Tongue (tissue), 2 donors: ENCODE data around the gene ZNF285. TPM values are rescaled to one million over a fixed set of nuclear protein-coding genes. Genes with fewer than 3 reads are reported as not detected.
"Not testable (repeated sequence)": the region's sequence is repeated elsewhere in the genome, so short reads cannot be mapped to it uniquely, and the experiment has no call there.

Experiments used
- DNase-seq: peaks from one replicate; pipeline ENCODE4 v3.0.0-alpha.2; 2015
- total RNA-seq: library from RNA; depleted of rRNA; stranded (reverse); fragments of >200 nt; gene quantifications from one replicate; pipeline ENCODE4 v1.2.3, GENCODE V29; 2014

The ZNF285 gene
- total RNA-seq = 6.6 TPM

GRCh38 chr19:44401139-44402115, at the start of gene ZNF285:
ZNF285 (minus strand) TSS chr19:44401608; CDS start chr19:44397213, 4,395 bp downstream.
- peak; percentile 99 for DNase-seq

GRCh38 chr19:44447916-44448674, 46.7 kb upstream of the ZNF285 start, which contains the start of gene ZNF229:
ZNF229 (minus strand) TSS chr19:44448472; CDS start chr19:44442847, 5,625 bp downstream.
- DNase-seq = peak; percentile 96

GRCh38 chr19:44438441-44438840, 37.0 kb upstream of the ZNF285 start:
- no peak for DNase-seq

GRCh38 chr19:44435441-44435840, 34.0 kb upstream of the ZNF285 start:
- no peak for DNase-seq

GRCh38 chr19:44430956-44431355, 29.5 kb upstream of the ZNF285 start:
- no peak for DNase-seq

GRCh38 chr19:44415553-44415952, 14.1 kb upstream of the ZNF285 start:
- DNase-seq = not testable (repeated sequence)

DNA sequence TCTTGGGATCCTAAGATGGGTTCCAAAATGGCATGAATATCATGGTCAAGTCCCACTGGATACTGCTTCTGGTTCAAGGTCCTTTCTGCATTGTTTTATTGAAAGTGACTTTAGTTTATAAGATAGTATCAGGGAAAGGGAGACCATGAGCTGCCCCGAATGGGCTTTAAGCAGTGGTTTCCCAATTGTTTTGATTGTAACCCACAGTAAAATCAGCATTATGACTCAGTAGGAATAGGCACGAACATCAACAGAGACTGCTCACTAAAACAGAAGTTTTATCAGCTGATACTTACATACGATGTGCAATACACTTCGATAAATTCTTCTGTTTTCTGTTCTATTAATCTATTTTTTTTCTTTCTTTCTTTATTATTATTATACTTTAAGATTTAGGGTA, 12.1 kb downstream of the ZNF285 start:
- not testable (repeated sequence) for DNase-seq

- DNase-seq = no peak
Measured at GRCh38 chr19:44374789-44375188, 26.6 kb downstream of the ZNF285 start.

- DNase-seq = no peak
Measured at GRCh38 chr19:44371815-44372480, 29.5 kb downstream of the ZNF285 start.

GRCh38 chr19:44367024-44367423, 34.4 kb downstream of the ZNF285 start:
- DNase-seq = no peak

- DNase-seq = peak; percentile 98
Measured at GRCh38 chr19:44356383-44357111, 44.9 kb downstream of the ZNF285 start, which contains the start of gene ZNF112. ZNF112 (minus strand) TSS chr19:44356680; CDS start chr19:44340539, 16,141 bp downstream.

GRCh38 chr19:44346556-44346955, 54.9 kb downstream of the ZNF285 start:
- no peak for DNase-seq

DNA sequence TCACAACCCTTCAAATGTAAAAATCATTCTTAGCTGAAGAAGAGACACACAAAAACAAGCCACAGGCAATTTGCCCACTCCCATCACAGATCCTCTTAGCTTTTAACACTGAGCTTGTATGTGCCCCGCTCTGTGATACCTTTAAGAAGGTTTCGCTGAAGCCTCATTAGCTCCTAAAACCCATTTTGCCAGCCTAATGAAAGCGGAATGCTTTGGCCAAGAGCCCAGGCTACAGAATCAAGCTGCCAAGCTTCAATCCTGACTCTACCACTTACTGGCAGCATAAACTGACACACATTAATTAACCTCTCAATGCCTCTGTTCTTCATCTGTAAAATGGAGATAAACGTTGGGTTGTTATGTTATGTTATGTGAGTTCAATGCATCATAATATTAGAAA, 55.4 kb downstream of the ZNF285 start:
- no peak for DNase-seq

DNA sequence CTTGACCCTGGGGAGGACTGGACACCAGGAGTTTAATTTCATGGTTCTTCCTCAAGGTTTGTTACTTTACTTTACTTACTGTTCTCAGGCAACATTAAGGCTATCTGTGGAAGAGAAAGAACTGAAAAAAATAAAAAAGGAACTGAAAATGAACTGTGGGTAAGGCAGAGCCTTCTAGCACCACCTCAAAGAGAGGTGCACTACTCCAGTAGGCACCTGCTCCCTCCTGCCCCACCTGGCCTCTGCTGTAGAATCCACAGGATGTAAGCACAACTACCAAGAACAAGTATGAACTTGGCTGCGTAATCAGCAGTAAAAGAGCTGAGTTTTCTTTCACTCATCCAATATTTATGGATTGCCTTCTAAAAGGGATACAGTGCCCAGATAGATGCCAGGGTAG, 57.2 kb downstream of the ZNF285 start:
- no peak for DNase-seq

GRCh38 chr19:44341794-44342193, 59.6 kb downstream of the ZNF285 start:
- no peak for DNase-seq

DNA sequence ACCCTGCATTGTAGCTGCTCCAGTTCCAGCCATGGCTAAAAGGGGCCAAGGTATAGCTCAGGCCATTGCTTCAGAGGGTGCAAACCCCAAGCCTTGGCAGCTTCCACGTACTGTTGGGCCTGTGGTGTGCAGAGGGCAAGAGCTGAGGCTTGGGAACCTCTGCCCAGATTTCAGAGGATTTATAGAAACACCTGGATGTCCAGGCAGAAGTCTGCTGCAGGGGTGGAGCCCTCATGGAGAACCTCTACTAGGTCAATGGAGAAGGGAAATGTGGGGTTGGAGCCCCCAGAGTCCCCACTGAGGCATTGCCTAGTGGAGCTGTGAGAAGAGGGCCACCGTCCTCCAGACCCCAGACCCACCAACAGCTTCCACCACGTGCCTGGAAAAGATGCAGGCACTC, 66.8 kb downstream of the ZNF285 start:
- DNase-seq = not testable (repeated sequence)

Other genes starting within 250 kb of the ZNF285 start
- gene ZNF226, start 236.5 kb downstream of the ZNF285 start, total RNA-seq = 13.3 TPM
- 23.4 TPM for gene ZNF227, start 189.1 kb downstream of the ZNF285 start, total RNA-seq
- 1.9 TPM for gene ZNF233, start 141.7 kb downstream of the ZNF285 start, total RNA-seq
- 10.9 TPM for gene ZNF235, start 96.6 kb downstream of the ZNF285 start, total RNA-seq
- 12.0 TPM for gene ZNF112, start 44.9 kb downstream of the ZNF285 start, total RNA-seq
- 12.3 TPM for gene ZNF229, start 46.9 kb upstream of the ZNF285 start, total RNA-seq
- gene ZNF180, start 98.9 kb upstream of the ZNF285 start, total RNA-seq = 16.3 TPM
- gene CEACAM20, start 128.1 kb upstream of the ZNF285 start, total RNA-seq = not detected
- gene IGSF23, start 212.0 kb upstream of the ZNF285 start, total RNA-seq = not detected
- 69.0 TPM for gene PVR, start 242.3 kb upstream of the ZNF285 start, total RNA-seq